GM12878 (cell line): Measurements from ENCODE around the gene EDC4. TPM values are rescaled to one million over a fixed set of nuclear protein-coding genes. Genes with fewer than 3 reads are reported as not detected.

Source experiments
- EED ChIP-seq: sonication (generic); IDR thresholded peaks from 2 replicates; pipeline ENCODE4 v1.6.1; 2016; ENCODE audit warnings: antibody characterized with exemption, low read depth
- ETV6 ChIP-seq, 2 experiments: fragments of 450-650 bp in 1 of 2; IDR thresholded peaks in 1 of 2; conservative IDR thresholded peaks in 1 of 2; 2 replicates each; pipeline ENCODE4 v1.6.1; 2014; ENCODE audit warnings: antibody characterized with exemption in 1 of 2, borderline replicate concordance in 1 of 2, low read depth in 1 of 2, mild to moderate bottlenecking in 1 of 2, moderate library complexity in 1 of 2
- NFIC ChIP-seq: IDR thresholded peaks from 2 replicates; pipeline ENCODE4 v1.6.1; 2012; ENCODE audit warnings: low read depth, mild to moderate bottlenecking, inconsistent platforms, low read length, moderate library complexity
- NFYA ChIP-seq: IDR thresholded peaks from 2 replicates; pipeline ENCODE4 v1.6.1; 2011; ENCODE audit warnings: low read depth, mild to moderate bottlenecking, low read length, improper control_type of control experiment, borderline replicate concordance
- RBBP5 ChIP-seq: fragments of 200-600 bp; sonication (generic); conservative IDR thresholded peaks from 2 replicates; pipeline ENCODE4 v1.6.1; 2016
- SIX5 ChIP-seq: IDR thresholded peaks from 2 replicates; pipeline ENCODE4 v1.6.1; 2011; ENCODE audit warnings: mild to moderate bottlenecking, low read depth, low read length, moderate library complexity; ENCODE audit not compliant: severe bottlenecking
- SMARCA5 ChIP-seq: fragments of 450-650 bp; IDR thresholded peaks from 2 replicates; pipeline ENCODE4 v1.6.1; 2017; ENCODE audit warnings: mild to moderate bottlenecking
- STAT3 ChIP-seq: IDR thresholded peaks from 2 replicates; pipeline ENCODE4 v1.6.1; 2011; ENCODE audit warnings: low read depth, low read length, improper control_type of control experiment
- TCF3 ChIP-seq: IDR thresholded peaks from 2 replicates; pipeline ENCODE4 v1.6.1; 2012; ENCODE audit warnings: low read depth, mild to moderate bottlenecking, low read length, borderline replicate concordance; ENCODE audit not compliant: insufficient read depth
- polyA plus RNA-seq, 11 experiments: library from polyadenylated mRNA; depleted of rRNA in 4 of 11; unstranded in 6 of 11; stranded (reverse) in 5 of 11; fragments of >200 nt; fragmentation: Nextera tagmentation in 4 of 11; fragmentation: Illumina TruSeq in 1 of 11; extraction: Ambion mirVana in 4 of 11; extraction: Trizol in 1 of 11; gene quantifications; 1 replicate in 1 of 11; 2 replicates in 10 of 11; pipeline versions ENCODE4 v1.2.1 to v1.2.3, GENCODE V29; 2011 to 2016; ENCODE audit warnings: inconsistent platforms in 2 of 11, missing spikeins in 2 of 11, low read depth in 1 of 11
- total RNA-seq, 4 experiments: library from RNA; depleted of rRNA in 3 of 4; stranded (reverse); fragments of >200 nt in 3 of 4; fragmentation: Illumina TruSeq in 1 of 4; extraction: Trizol in 1 of 4; gene quantifications; 2 replicates each; pipeline versions ENCODE4 v1.2.1 to v1.2.3, GENCODE V29; 2013 to 2021
- TF ChIP-seq, protein P1 (sequence below): IDR thresholded peaks from 2 replicates; pipeline ENCODE4 v1.6.1; 2011; ENCODE audit warnings: low read depth, mild to moderate bottlenecking, low read length, moderate library complexity, borderline replicate concordance; ENCODE audit errors: extremely low read depth
- TF ChIP-seq, protein P2 (sequence below): fragments of 450-650 bp; IDR thresholded peaks from 2 replicates; pipeline ENCODE4 v1.6.1; 2018; ENCODE audit warnings: borderline replicate concordance, mild to moderate bottlenecking; ENCODE audit not compliant: partially characterized antibody
- TF ChIP-seq, protein P3 (sequence below): IDR thresholded peaks from 2 replicates; pipeline ENCODE4 v1.6.1; 2012; ENCODE audit warnings: mild to moderate bottlenecking, low read depth, low read length
- TF ChIP-seq, protein P4 (sequence below): IDR thresholded peaks from 2 replicates; pipeline ENCODE4 v1.6.1; 2012; ENCODE audit warnings: improper control_type of control experiment, low read depth, low read length; ENCODE audit not compliant: insufficient replicate concordance

The EDC4 gene
- total and polyA plus RNA-seq, 10 of the 15 experiments (the other 5 are each of a cell fraction or from before 2014, with no cell fraction given), result 1.2 to 86.0 (median 53.4) TPM

DNA sequence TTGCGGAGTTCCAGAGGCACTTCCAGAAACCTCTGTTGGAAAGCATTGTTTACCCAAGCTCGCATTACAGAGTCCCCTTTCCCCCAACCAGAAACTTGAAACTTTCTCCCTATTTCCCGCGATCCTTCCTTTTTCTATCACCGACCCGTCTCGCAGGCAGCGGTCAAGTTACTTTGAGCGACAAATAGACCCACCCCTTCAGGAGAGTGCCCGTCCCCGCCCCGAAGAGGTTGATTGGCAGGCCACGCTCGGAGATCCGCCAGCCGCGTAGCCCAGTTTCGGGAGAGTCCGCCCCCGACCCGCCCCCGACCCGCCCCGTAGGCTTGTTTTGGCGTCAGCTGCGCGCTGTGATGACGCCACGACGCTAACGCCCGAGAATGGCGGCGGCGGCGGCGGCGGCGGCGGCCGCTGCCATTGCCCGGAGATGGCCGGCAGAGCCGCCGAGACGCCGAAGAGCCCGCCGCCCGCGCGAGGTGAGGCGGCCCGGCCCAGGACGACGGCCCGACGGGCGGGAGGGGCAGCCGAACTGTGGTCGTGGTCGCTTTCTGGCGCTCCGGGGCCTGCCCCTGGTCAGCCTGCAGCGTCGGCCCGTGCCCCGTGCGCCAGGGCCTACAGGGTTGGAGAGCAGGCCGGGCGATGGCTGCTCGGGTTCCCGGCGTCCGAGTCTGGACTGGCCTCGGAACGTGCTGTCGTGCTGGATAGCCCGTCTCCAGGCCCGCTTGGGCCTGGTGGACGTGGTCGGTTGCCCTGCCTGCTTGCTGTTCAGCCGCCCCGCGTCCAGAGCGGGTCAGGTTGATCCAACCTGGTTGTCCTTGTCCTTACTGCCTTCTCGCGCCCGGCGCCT, 20.3 kb downstream of the EDC4 start, which contains the start of gene PSKH1 (continued):
- peak; percentile 75 for TF ChIP-seq SMARCA5
- TF ChIP-seq NFIC, result no peak
- TF ChIP-seq STAT3, result no peak
- TF ChIP-seq, protein P1, sequence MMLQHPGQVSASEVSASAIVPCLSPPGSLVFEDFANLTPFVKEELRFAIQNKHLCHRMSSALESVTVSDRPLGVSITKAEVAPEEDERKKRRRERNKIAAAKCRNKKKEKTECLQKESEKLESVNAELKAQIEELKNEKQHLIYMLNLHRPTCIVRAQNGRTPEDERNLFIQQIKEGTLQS, result peak; percentile 29; the same call in 1 of the 2 replicates
- TF ChIP-seq, protein P2, sequence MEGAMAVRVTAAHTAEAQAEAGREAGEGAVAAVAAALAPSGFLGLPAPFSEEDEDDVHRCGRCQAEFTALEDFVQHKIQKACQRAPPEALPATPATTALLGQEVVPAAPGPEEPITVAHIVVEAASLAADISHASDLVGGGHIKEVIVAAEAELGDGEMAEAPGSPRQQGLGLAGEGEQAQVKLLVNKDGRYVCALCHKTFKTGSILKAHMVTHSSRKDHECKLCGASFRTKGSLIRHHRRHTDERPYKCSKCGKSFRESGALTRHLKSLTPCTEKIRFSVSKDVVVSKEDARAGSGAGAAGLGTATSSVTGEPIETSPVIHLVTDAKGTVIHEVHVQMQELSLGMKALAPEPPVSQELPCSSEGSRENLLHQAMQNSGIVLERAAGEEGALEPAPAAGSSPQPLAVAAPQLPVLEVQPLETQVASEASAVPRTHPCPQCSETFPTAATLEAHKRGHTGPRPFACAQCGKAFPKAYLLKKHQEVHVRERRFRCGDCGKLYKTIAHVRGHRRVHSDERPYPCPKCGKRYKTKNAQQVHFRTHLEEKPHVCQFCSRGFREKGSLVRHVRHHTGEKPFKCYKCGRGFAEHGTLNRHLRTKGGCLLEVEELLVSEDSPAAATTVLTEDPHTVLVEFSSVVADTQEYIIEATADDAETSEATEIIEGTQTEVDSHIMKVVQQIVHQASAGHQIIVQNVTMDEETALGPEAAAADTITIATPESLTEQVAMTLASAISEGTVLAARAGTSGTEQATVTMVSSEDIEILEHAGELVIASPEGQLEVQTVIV, result no peak
- no peak for TF ChIP-seq SIX5
- no peak for TF ChIP-seq RBBP5
- TF ChIP-seq, protein P3, sequence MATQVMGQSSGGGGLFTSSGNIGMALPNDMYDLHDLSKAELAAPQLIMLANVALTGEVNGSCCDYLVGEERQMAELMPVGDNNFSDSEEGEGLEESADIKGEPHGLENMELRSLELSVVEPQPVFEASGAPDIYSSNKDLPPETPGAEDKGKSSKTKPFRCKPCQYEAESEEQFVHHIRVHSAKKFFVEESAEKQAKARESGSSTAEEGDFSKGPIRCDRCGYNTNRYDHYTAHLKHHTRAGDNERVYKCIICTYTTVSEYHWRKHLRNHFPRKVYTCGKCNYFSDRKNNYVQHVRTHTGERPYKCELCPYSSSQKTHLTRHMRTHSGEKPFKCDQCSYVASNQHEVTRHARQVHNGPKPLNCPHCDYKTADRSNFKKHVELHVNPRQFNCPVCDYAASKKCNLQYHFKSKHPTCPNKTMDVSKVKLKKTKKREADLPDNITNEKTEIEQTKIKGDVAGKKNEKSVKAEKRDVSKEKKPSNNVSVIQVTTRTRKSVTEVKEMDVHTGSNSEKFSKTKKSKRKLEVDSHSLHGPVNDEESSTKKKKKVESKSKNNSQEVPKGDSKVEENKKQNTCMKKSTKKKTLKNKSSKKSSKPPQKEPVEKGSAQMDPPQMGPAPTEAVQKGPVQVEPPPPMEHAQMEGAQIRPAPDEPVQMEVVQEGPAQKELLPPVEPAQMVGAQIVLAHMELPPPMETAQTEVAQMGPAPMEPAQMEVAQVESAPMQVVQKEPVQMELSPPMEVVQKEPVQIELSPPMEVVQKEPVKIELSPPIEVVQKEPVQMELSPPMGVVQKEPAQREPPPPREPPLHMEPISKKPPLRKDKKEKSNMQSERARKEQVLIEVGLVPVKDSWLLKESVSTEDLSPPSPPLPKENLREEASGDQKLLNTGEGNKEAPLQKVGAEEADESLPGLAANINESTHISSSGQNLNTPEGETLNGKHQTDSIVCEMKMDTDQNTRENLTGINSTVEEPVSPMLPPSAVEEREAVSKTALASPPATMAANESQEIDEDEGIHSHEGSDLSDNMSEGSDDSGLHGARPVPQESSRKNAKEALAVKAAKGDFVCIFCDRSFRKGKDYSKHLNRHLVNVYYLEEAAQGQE, result no peak
- TF ChIP-seq EED, result no peak
- TF ChIP-seq NFYA, result no peak
- no peak for TF ChIP-seq ETV6 (conservative IDR thresholded peaks at IDR 0.05 in 1 of 2, IDR thresholded peaks at IDR 0.05 in 1 of 2; ENCODE audit: borderline replicate concordance in 1 of 2, low read depth in 1 of 2)
- TF ChIP-seq, protein P4, sequence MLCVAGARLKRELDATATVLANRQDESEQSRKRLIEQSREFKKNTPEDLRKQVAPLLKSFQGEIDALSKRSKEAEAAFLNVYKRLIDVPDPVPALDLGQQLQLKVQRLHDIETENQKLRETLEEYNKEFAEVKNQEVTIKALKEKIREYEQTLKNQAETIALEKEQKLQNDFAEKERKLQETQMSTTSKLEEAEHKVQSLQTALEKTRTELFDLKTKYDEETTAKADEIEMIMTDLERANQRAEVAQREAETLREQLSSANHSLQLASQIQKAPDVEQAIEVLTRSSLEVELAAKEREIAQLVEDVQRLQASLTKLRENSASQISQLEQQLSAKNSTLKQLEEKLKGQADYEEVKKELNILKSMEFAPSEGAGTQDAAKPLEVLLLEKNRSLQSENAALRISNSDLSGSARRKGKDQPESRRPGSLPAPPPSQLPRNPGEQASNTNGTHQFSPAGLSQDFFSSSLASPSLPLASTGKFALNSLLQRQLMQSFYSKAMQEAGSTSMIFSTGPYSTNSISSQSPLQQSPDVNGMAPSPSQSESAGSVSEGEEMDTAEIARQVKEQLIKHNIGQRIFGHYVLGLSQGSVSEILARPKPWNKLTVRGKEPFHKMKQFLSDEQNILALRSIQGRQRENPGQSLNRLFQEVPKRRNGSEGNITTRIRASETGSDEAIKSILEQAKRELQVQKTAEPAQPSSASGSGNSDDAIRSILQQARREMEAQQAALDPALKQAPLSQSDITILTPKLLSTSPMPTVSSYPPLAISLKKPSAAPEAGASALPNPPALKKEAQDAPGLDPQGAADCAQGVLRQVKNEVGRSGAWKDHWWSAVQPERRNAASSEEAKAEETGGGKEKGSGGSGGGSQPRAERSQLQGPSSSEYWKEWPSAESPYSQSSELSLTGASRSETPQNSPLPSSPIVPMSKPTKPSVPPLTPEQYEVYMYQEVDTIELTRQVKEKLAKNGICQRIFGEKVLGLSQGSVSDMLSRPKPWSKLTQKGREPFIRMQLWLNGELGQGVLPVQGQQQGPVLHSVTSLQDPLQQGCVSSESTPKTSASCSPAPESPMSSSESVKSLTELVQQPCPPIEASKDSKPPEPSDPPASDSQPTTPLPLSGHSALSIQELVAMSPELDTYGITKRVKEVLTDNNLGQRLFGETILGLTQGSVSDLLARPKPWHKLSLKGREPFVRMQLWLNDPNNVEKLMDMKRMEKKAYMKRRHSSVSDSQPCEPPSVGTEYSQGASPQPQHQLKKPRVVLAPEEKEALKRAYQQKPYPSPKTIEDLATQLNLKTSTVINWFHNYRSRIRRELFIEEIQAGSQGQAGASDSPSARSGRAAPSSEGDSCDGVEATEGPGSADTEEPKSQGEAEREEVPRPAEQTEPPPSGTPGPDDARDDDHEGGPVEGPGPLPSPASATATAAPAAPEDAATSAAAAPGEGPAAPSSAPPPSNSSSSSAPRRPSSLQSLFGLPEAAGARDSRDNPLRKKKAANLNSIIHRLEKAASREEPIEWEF, result no peak
- TF ChIP-seq TCF3, result no peak
